Liver (tissue), 3 donors: ENCODE data around the gene MARCHF3.

Experiments
- CTCF ChIP-seq: fragments of 150-350 bp; IDR thresholded peaks from 2 replicates; pipeline ENCODE4 v1.5.1; 2017; ENCODE audit warnings: improper control_type of control experiment, low read depth, low read length; ENCODE audit not compliant: missing input control
- EGR1 ChIP-seq, 2 donors: IDR thresholded peaks; 2 replicates each; pipeline ENCODE4 v1.6.1; 2016 to 2018; ENCODE audit warnings: antibody characterized with exemption in 2 of 2, low read depth in 2 of 2
- FOXA1 ChIP-seq: IDR thresholded peaks from 2 replicates; pipeline ENCODE4 v1.6.1; 2016; ENCODE audit warnings: antibody characterized with exemption
- GABPA ChIP-seq, 2 donors: IDR thresholded peaks in 1 of 2; conservative IDR thresholded peaks in 1 of 2; 2 replicates each; pipeline ENCODE4 v1.6.1; 2016; ENCODE audit warnings: antibody characterized with exemption in 2 of 2, mild to moderate bottlenecking in 1 of 2, moderate library complexity in 1 of 2
- HNF4A ChIP-seq, 2 donors: conservative IDR thresholded peaks; 2 replicates each; pipeline ENCODE4 v1.6.1; 2016; ENCODE audit warnings: antibody characterized with exemption in 2 of 2, mild to moderate bottlenecking in 2 of 2
- JUND ChIP-seq, 2 donors: IDR thresholded peaks; 2 replicates each; pipeline ENCODE4 v1.6.1; 2016; ENCODE audit warnings: antibody characterized with exemption in 2 of 2
- RAD21 ChIP-seq, 2 donors: IDR thresholded peaks; 2 replicates each; pipeline ENCODE4 v1.6.1; 2016; ENCODE audit warnings: antibody characterized with exemption in 2 of 2, mild to moderate bottlenecking in 2 of 2
- REST ChIP-seq: IDR thresholded peaks from 2 replicates; pipeline ENCODE4 v1.6.1; 2016; ENCODE audit warnings: antibody characterized with exemption, mild to moderate bottlenecking
- RXRA ChIP-seq, 2 donors: IDR thresholded peaks; 2 replicates each; pipeline ENCODE4 v1.6.1; 2017 to 2018; ENCODE audit warnings: antibody characterized with exemption in 2 of 2, mild to moderate bottlenecking in 1 of 2
- TAF1 ChIP-seq: conservative IDR thresholded peaks from 2 replicates; pipeline ENCODE4 v1.6.1; 2016; ENCODE audit warnings: antibody characterized with exemption, mild to moderate bottlenecking
- YY1 ChIP-seq: IDR thresholded peaks from 2 replicates; pipeline ENCODE4 v1.6.1; 2016; ENCODE audit warnings: antibody characterized with exemption, mild to moderate bottlenecking
- ZBTB33 ChIP-seq: IDR thresholded peaks from 2 replicates; pipeline ENCODE4 v1.6.1; 2016; ENCODE audit warnings: antibody characterized with exemption
- TF ChIP-seq, protein P1 (sequence below): IDR thresholded peaks from 2 replicates; pipeline ENCODE4 v1.6.1; 2016; ENCODE audit warnings: antibody characterized with exemption
- TF ChIP-seq, protein P2 (sequence below): IDR thresholded peaks from 2 replicates; pipeline ENCODE4 v1.6.1; 2016; ENCODE audit warnings: antibody characterized with exemption
- donor health status: healthy.
- donor health status: healthy.

- no peak for TF ChIP-seq YY1
- TF ChIP-seq CTCF: no peak
- no peak for TF ChIP-seq EGR1 (IDR thresholded peaks at IDR 0.05; ENCODE audit: low read depth in 2 of 2)
- TF ChIP-seq JUND (IDR thresholded peaks at IDR 0.05): no peak
- no peak for TF ChIP-seq ZBTB33
- TF ChIP-seq RXRA (IDR thresholded peaks at IDR 0.05): no peak
- TF ChIP-seq REST: no peak
- TF ChIP-seq, protein P1, sequence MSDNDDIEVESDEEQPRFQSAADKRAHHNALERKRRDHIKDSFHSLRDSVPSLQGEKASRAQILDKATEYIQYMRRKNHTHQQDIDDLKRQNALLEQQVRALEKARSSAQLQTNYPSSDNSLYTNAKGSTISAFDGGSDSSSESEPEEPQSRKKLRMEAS: no peak
- no peak for TF ChIP-seq GABPA (IDR thresholded peaks at IDR 0.05 in 1 of 2, conservative IDR thresholded peaks at IDR 0.05 in 1 of 2)
- TF ChIP-seq, protein P2, sequence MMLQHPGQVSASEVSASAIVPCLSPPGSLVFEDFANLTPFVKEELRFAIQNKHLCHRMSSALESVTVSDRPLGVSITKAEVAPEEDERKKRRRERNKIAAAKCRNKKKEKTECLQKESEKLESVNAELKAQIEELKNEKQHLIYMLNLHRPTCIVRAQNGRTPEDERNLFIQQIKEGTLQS: no peak
- no peak for TF ChIP-seq RAD21 (IDR thresholded peaks at IDR 0.05)
- TF ChIP-seq HNF4A (conservative IDR thresholded peaks at IDR 0.05): no peak
- TF ChIP-seq TAF1: no peak
- TF ChIP-seq FOXA1: no peak
Measured at GRCh38 chr5:126875303-126875785, 155.0 kb downstream of the MARCHF3 start.
